ENCODE measurements around the gene DIAPH2. TPM values are rescaled to one million over a fixed set of nuclear protein-coding genes. Genes with fewer than 3 reads are reported as not detected.

The DIAPH2 gene
- total RNA-seq, 1 donor from 2014 or later: 37.6 TPM

GRCh38 chrX:97498093-97498492 lies 813.5 kb downstream of the DIAPH2 start:
- DNase-seq: no peak

GRCh38 chrX:97504431-97504830 lies 819.8 kb downstream of the DIAPH2 start:
- no peak for DNase-seq

DNA sequence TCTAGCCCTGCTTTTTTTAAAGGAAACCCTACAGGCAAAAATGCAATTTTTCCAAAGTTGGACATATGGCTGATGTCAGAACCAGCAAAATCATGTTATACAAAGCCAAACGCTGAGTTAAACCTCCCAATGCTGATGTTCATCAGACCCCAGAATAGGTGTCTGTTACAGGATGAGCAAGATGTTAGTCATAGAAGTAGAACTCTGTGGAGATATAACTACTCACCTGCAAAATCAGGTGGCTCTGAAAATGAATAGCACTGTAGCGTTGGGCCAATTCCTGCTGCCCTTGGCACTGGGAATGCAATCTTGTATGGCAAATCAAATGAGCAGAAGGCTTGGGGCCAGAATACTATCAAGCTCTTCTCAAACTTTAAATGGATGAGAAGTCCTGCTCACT lies 833.1 kb downstream of the DIAPH2 start:
- DNase-seq: no peak

DNA sequence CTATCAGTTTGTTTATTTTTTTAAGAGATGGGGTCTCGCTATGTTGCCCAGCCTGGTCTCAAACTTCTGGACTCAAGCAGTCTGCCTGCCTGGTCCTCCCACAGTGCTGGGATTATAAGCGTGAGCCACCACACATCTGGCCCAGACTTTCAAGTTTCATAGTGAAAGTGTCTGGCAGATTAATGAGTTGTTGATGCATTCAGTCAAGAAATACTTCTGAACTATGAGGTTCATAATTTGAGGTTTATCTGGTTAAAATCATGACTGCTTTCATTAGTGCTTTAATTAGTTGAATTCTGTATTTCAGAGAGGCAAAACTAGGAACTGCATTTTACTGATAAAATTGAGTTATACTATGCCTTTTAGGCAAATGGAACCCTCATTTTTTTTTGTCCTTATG lies 837.7 kb downstream of the DIAPH2 start:
- DNase-seq: no peak

DNA sequence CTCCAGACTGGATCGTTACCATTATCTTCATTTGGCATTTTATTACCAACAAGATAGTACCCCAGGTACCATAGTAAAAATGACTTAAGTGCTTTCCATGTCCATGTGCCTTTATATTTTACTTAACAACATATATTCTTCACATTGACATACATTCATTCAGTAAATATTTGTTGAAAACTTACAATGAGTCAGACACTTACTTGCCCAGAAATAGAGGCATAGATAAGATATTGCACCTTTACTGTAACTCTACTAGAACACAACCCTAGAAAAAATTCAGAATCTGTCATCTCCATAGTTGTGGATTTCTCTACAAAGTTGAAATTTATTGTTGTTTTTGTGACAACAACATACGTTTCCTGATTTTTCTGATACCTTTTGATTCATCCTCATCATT lies 839.7 kb downstream of the DIAPH2 start:
- DNase-seq: no peak

- peak; percentile 84 for DNase-seq
Observed at GRCh38 chrX:97524997-97525396, 840.4 kb downstream of the DIAPH2 start.

- DNase-seq: no peak
Observed at GRCh38 chrX:97525981-97526380, 841.3 kb downstream of the DIAPH2 start.

DNA sequence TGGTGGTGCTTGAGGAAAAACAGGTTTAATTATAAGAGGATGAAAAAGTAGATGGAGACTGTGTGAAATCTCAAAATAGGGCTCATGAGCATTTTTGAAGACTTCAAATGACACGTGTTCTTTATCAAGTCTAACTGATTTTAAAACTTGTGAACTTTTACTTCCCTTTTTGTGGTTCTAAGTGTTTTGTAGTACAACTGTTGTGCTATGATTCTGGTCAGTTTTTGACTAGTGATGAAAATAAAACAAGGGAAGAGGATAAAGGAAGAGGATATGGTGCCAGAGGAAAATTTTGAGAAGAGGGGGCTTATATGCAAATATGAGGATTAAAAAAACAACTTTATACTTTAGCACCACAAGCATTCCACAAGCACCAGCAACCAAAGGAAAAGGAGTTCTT lies 843.1 kb downstream of the DIAPH2 start:
- no peak for DNase-seq

DNA sequence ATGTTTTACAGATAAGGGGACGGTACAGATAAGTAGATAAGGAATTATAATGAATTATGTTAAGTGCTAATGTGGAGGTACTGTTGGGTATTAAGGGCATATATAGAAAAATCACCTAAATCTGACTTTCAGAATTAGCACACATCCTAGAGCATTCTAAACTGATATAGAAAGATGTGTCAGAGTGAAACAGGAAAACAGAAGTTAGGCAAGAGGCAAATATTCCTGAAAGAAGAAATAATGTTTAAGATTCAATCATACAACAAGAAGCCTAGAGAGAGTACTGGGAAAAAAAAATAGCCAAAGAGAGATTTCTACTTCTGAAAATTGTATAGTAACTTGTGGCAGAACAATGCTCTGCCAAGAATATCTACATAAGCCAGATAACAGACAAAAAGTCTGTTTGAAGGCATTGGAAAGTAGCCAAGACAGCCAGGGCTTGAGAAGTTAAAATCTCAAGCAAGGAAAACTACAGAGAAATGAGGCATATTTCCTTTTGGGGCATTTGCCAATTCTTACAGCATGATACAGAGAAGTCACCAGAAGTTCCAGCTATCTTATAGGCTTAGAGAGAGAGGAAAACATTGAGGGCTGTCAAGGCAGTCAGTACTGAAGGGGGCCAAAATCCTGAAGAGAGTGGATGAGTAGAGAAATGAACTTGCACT lies 845.0 kb downstream of the DIAPH2 start:
- peak; percentile 90 for DNase-seq

- no peak for DNase-seq
Observed at GRCh38 chrX:97531825-97532224, 847.2 kb downstream of the DIAPH2 start.

DNA sequence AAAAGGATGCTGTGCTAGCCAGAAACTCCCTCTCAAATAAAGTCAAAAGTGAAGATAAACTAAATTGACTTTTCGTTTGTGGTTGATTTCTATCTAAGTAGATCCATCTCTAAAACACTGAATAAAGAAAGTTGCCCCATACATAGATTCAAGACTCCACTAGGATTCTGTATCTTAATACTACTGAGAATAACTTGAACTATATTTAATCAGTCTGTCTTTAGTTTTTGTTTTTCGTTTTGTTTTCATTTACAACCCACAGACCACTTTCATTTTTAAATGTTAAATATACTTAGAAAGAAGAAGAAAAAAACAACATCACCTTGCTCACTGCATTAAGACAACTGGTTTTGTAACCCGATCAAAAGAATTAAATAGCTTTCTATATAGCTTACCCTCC lies 854.1 kb downstream of the DIAPH2 start:
- DNase-seq: no peak

GRCh38 chrX:97539970-97540519 lies 855.4 kb downstream of the DIAPH2 start:
- peak; percentile 49 for DNase-seq

GRCh38 chrX:97547877-97548578 lies 863.4 kb downstream of the DIAPH2 start:
- DNase-seq: peak; percentile 17

DNA sequence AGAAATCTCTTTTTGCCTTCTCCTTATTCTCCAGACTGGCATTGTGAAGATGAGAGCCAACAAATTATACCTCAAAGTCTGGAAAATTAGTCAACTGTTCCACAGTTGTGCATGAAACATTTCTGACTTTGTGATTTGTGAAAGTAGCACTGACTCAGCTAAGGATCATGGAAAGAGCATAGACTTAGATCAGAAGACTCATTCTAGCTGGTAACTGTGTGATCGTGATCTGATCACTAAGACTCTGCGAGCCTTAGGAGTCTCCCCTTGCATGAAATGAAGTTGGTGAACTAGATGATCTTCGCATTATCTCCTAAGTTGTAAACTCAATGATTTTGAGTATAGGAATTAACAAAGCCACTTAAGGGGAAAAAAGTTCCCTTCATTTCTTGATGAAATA lies 867.2 kb downstream of the DIAPH2 start:
- DNase-seq: no peak

DNA sequence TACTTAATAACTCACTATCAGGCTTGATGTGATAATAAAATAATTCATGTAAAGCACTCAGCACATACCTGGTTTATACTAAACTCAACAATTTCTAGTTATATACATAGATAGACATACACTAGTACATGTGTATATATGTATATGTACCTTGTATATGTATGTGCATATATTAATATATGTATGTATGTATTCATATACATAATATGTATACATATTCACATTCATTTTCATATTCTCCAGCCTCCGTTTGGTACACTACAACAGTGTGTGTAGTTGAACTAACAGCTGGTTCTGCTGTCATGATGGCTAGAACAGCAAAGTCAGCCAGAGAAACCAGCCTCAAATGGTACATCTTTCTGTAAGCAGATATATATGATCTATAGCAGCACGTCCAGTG lies 869.2 kb downstream of the DIAPH2 start:
- DNase-seq: no peak

DNA sequence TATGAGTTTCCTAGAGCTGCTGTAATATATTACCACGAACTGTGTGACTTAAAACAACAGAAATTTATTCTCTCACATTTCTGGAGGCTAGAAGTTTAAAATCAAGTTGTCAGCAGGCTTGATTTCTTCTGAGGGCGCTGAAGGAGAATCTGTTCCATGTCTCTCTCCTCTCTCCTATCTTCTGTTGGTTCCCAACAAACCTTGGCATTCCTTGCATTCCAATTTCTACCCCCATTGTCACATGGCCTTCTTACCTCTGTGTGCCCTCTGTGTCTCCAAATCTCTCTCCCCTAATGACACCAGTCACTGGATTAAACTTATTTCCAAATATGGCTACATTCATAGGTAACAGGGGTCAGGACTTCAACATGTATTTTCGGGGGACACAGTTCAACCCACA lies 871.7 kb downstream of the DIAPH2 start:
- no peak for DNase-seq

GRCh38 chrX:97563531-97564133 lies 879.0 kb downstream of the DIAPH2 start:
- peak; percentile 70 for DNase-seq

- no peak for DNase-seq
Observed at GRCh38 chrX:97564496-97564895, 879.9 kb downstream of the DIAPH2 start.

DNA sequence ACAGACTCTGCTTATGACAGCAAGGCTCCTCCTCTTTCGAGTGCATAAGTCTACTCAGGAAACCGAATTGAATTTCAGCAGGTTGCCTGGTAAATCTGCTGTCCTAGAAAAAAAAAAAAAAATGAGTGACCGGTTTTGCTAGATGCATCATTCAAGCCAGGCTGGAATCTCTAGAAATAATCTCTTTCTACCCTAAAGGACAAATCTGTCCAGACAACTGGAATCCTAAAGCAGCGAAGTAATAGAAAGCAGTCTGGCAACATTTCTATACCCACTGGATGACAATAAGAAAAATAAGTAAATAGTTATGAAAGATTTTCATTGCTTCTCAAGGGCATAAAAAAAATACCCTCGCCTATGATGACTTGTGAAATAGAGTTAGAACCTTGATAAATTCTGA lies 902.5 kb downstream of the DIAPH2 start:
- no peak for DNase-seq

- no peak for DNase-seq
Observed at GRCh38 chrX:97594646-97595224, 910.1 kb downstream of the DIAPH2 start.

DNA sequence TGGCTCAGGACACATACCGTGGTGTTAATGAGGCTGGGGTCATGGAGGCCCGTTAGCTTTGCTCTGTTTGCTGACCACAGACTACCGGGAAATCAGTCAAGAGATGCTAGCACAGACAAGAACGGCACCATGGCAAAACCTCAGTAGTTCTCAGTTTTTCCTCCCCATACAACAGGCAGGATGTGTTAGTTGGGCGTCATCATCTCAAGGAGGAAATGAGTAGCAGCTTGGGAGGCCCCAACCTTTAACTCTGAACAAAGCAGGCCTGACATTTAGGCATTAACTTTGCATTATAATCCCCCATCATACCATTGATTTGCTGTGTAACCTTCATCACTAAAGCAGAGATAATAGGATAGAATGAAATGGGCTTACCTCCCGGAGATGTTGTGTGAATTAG lies 913.3 kb downstream of the DIAPH2 start:
- DNase-seq: peak; percentile 57

DNA sequence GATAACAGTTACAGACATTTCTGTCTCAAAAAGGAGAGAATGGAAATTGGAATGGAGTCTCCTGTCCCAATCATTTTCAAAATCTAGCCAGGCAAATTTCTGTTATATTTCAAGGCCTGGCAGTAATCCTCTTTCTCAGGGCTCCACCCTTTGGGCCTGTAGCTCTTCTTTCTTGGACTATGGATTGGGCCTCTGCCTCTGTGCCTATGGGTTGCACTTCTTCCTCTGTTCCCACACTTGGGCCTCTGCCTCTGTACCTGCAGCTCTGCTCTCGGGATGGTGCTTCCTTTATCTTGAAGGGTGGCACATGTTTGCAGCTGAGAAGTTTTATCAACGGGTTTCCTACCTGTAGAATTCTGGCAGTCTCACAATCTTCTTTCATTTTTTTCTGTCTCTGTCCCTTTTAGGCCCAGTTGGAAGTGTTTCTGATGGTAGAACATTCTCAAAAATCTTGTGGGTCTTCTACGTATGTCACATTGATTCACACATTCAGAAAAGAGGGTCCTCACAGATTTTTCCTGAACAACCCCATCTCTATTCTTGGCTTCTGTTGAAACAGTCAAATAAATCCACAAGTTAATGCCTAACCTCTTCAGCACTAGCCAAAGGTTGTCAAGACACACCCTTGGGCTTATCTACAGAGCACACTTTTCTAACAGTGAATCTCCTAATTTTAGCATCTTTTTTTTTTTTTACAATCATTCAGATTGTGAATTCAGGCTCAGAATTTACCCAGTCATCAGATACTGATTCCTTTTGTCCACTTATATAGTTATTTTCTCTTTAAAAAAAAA lies 918.0 kb downstream of the DIAPH2 start:
- DNase-seq: no peak

DNA sequence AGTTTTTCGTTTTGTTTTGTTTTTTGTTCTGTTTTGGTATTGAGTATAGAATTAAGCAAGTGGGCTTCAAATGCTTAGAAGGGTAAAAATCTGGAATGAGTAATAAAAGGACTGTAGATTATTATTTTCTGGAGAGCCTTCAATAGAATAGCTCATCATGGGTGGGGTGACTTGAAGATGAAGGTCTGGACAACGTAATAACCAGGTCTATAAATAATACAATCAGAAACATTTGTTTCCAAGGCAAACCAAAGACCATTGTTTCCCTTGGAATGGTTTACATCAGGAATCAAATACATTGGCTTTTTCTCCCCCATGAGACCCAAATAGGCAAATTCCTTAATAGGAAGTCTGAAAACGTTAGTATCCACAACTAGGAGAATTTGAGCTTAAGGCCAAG lies 920.6 kb downstream of the DIAPH2 start:
- no peak for DNase-seq
